ENCODE measurements around the gene DCC.

Gene DCC

DNA sequence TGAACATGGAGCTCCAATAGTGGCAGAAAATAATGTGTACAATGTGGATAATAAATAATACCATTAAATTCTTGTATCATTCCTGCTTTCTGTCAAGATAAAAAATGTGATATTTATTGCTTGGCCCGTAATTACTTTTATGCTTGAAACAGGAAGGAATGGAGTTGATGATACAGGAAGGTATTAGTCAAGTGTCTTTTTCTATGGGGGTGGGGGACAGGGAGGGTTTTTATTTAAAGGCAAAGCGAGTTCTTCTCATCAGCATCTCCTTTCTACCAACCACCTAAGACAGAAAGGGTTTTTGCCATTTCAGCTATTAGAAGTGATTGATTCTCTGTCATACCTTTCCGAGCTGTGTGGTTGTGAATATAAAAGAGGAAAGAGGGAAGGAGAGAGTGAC is 135.3 kb downstream of the DCC start:
- Histone ChIP-seq H3K79me1 (replicated peaks; ENCODE audit: low read length, poor library complexity, severe bottlenecking) (no peaks in the 10 kb centered on the region), H3K4me1 (ENCODE audit: control insufficient read depth, insufficient read depth, low read depth, low read length) (no peaks in the 10 kb centered on the region), H2AK5ac (ENCODE audit: low read length, severe bottlenecking) (no peak overlapping the region), H2BK5ac (ENCODE audit: low read depth, low read length, poor library complexity, severe bottlenecking) (no peak overlapping the region), H2AFZ (ENCODE audit: low read depth, low read length) (no peak overlapping the region), H2BK12ac (ENCODE audit: low read length in 2 of 2) (no peak overlapping the region), H3K4ac (ENCODE audit: low read depth in 1 of 2, low read length in 2 of 2) (no peak overlapping the region), H3K9ac (ENCODE audit: low read length) (no peak overlapping the region), H3K27me3 (ENCODE audit: control insufficient read depth in 1 of 2, insufficient read depth in 1 of 2, low read length in 2 of 2) (no peaks in the 10 kb centered on the region), H3K27ac (ENCODE audit: low read length, poor library complexity, severe bottlenecking) (no peak overlapping the region), H2BK120ac (ENCODE audit: low read depth, low read length) (no peak overlapping the region), H3K18ac (ENCODE audit: low read depth in 1 of 2, low read length in 2 of 2) (no peak overlapping the region), H4K8ac (ENCODE audit: low read length) (no peak overlapping the region), H3K9me3 (ENCODE audit: control insufficient read depth, low read length) (peaks cover 3% of the 10 kb centered on the region), H2BK15ac (ENCODE audit: low read depth, poor library complexity, severe bottlenecking) (no peak overlapping the region), H3K4me3 (ENCODE audit: insufficient read depth in 1 of 2, low read depth in 1 of 2, low read length in 2 of 2) (no peak overlapping the region), H3K36me3 (ENCODE audit: control insufficient read depth in 1 of 2, insufficient read depth in 2 of 2, low read depth in 1 of 2, low read length in 2 of 2) (no peaks in the 10 kb centered on the region), H3K23ac (ENCODE audit: low read length in 2 of 2) (no peak overlapping the region), H4K91ac (ENCODE audit: low read length) (no peak overlapping the region), H3K14ac (ENCODE audit: low read length in 2 of 2) (no peak overlapping the region), H3K4me2 (ENCODE audit: low read length, poor library complexity, severe bottlenecking) (no peak overlapping the region)
- DNase-seq: no peak
- WGBS: 52% methylated on average over 2 of the region's 3 CpGs

DNA sequence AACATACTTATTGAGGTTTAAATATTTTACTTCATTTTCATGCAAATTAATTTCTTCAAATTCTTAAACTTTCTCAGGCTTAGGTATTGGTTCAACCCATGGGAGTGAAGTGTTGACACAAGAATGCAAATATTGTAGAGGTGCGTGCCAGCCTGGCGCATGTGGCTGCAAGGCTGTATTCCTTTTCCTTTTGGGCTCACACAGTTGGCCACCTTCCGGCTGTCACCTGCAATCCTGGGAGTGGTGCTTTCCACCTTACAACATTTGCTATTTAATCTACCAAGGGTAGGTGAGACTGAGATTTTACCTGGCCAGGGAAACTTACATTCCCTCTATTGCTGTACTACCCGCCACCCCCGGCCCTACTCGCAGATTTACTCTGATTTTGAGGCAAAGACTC is 141.1 kb downstream of the DCC start:
- Histone ChIP-seq H3K27me3 (ENCODE audit: control insufficient read depth in 1 of 2, insufficient read depth in 1 of 2, low read length in 2 of 2) (no peaks in the 10 kb centered on the region), H3K27ac (ENCODE audit: low read length, poor library complexity, severe bottlenecking) (no peak overlapping the region), H3K14ac (ENCODE audit: low read length in 2 of 2) (no peak overlapping the region), H3K23ac (ENCODE audit: low read length in 2 of 2) (no peak overlapping the region), H4K91ac (ENCODE audit: low read length) (no peak overlapping the region), H3K4me2 (ENCODE audit: low read length, poor library complexity, severe bottlenecking) (no peak overlapping the region), H3K9me3 (ENCODE audit: control insufficient read depth, low read length) (peaks cover 3% of the 10 kb centered on the region), H2AK5ac (ENCODE audit: low read length, severe bottlenecking) (no peak overlapping the region), H2BK15ac (ENCODE audit: low read depth, poor library complexity, severe bottlenecking) (no peak overlapping the region), H2BK12ac (ENCODE audit: low read length in 2 of 2) (no peak overlapping the region), H2BK5ac (ENCODE audit: low read depth, low read length, poor library complexity, severe bottlenecking) (no peak overlapping the region), H3K79me1 (replicated peaks; ENCODE audit: low read length, poor library complexity, severe bottlenecking) (no peaks in the 10 kb centered on the region), H3K4ac (ENCODE audit: low read depth in 1 of 2, low read length in 2 of 2) (no peak overlapping the region), H3K9ac (ENCODE audit: low read length) (no peak overlapping the region), H4K8ac (ENCODE audit: low read length) (no peak overlapping the region), H3K36me3 (ENCODE audit: control insufficient read depth in 1 of 2, insufficient read depth in 2 of 2, low read depth in 1 of 2, low read length in 2 of 2) (no peaks in the 10 kb centered on the region), H2AFZ (ENCODE audit: low read depth, low read length) (no peak overlapping the region), H3K18ac (ENCODE audit: low read depth in 1 of 2, low read length in 2 of 2) (no peak overlapping the region), H3K4me3 (ENCODE audit: insufficient read depth in 1 of 2, low read depth in 1 of 2, low read length in 2 of 2) (no peak overlapping the region), H2BK120ac (ENCODE audit: low read depth, low read length) (no peak overlapping the region), H3K4me1 (ENCODE audit: control insufficient read depth, insufficient read depth, low read depth, low read length) (no peaks in the 10 kb centered on the region)
- WGBS: 77% methylated on average over 6 of the region's 6 CpGs
- DNase-seq: no peak

DNA sequence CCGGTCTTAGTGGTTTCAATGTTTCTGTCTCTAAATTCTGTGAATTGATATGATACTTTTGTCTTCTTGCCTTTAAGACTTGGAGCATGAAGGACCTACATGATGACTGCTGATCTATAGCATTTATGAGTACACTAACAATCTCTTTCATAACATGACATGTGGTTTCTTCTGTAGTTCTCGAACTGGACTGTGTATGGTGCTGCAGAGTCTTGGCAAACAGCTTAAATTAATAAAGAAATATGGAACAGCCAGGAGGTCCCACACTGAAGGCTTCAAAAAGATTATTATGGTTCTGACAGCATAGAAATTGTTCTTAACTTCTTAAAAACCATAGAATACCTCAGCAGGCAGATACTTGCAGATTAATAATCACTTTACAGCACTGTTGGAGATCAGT is 145.0 kb downstream of the DCC start:
- 86% methylated on average over 1 of the region's 2 CpGs for WGBS

DNA sequence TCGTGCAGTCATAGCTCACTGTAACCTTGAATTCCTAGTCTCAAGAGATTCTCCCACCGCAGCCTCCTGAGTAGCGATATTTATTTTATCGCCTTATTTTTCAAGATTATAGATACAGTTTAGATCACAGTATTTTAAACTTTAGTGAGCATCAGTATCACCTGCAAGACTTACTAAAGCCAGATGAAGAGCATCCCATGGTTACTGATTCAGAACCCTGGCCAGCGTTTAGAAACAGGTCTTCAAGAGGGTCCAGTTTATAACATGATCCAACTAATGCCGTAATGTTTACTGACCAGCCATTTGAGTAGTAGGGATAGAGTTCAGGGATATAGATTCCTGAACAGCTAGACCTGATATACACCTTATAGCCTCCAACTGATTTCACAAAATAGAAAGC is 146.1 kb downstream of the DCC start:
- WGBS: 78% methylated on average over 3 of the region's 6 CpGs
- H2AK5ac ChIP-seq (ENCODE audit: low read length, severe bottlenecking): no peak overlapping the region

More for the DNA sequence above, 145.0 kb downstream of the DCC start:
- Histone ChIP-seq H2BK5ac (ENCODE audit: low read depth, low read length, poor library complexity, severe bottlenecking) (no peak overlapping the region), H2AFZ (ENCODE audit: low read depth, low read length) (no peak overlapping the region), H3K27ac (ENCODE audit: low read length, poor library complexity, severe bottlenecking) (no peak overlapping the region), H3K4me1 (ENCODE audit: control insufficient read depth, insufficient read depth, low read depth, low read length) (no peaks in the 10 kb centered on the region), H4K8ac (ENCODE audit: low read length) (no peak overlapping the region), H3K4ac (ENCODE audit: low read depth in 1 of 2, low read length in 2 of 2) (no peak overlapping the region), H2BK12ac (ENCODE audit: low read length in 2 of 2) (no peak overlapping the region), H2AK5ac (ENCODE audit: low read length, severe bottlenecking) (no peak overlapping the region), H2BK15ac (ENCODE audit: low read depth, poor library complexity, severe bottlenecking) (no peak overlapping the region), H2BK120ac (ENCODE audit: low read depth, low read length) (no peak overlapping the region), H3K9me3 (ENCODE audit: control insufficient read depth, low read length) (peaks cover 12% of the 10 kb centered on the region), H3K79me1 (replicated peaks; ENCODE audit: low read length, poor library complexity, severe bottlenecking) (no peaks in the 10 kb centered on the region), H3K23ac (ENCODE audit: low read length in 2 of 2) (no peak overlapping the region), H3K18ac (ENCODE audit: low read depth in 1 of 2, low read length in 2 of 2) (no peak overlapping the region), H3K14ac (ENCODE audit: low read length in 2 of 2) (no peak overlapping the region), H4K91ac (ENCODE audit: low read length) (no peak overlapping the region), H3K36me3 (ENCODE audit: control insufficient read depth in 1 of 2, insufficient read depth in 2 of 2, low read depth in 1 of 2, low read length in 2 of 2) (no peaks in the 10 kb centered on the region), H3K4me2 (ENCODE audit: low read length, poor library complexity, severe bottlenecking) (no peak overlapping the region), H3K27me3 (ENCODE audit: control insufficient read depth in 1 of 2, insufficient read depth in 1 of 2, low read length in 2 of 2) (no peaks in the 10 kb centered on the region), H3K9ac (ENCODE audit: low read length) (no peak overlapping the region), H3K4me3 (ENCODE audit: insufficient read depth in 1 of 2, low read depth in 1 of 2, low read length in 2 of 2) (no peak overlapping the region)
- DNase-seq: no peak

More for the DNA sequence above, 146.1 kb downstream of the DCC start:
- H4K8ac ChIP-seq (ENCODE audit: low read length): no peak overlapping the region
- no peaks in the 10 kb centered on the region for H3K4me1 ChIP-seq (ENCODE audit: control insufficient read depth, insufficient read depth, low read depth, low read length)
- no peak overlapping the region for H3K14ac ChIP-seq (ENCODE audit: low read length in 2 of 2)
- H3K18ac ChIP-seq (ENCODE audit: low read depth in 1 of 2, low read length in 2 of 2): no peak overlapping the region
- no peaks in the 10 kb centered on the region for H3K36me3 ChIP-seq (ENCODE audit: control insufficient read depth in 1 of 2, insufficient read depth in 2 of 2, low read depth in 1 of 2, low read length in 2 of 2)
- no peak overlapping the region for H4K91ac ChIP-seq (ENCODE audit: low read length)
- H3K27me3 ChIP-seq (ENCODE audit: control insufficient read depth in 1 of 2, insufficient read depth in 1 of 2, low read length in 2 of 2): no peaks in the 10 kb centered on the region
- no peak overlapping the region for H3K9ac ChIP-seq (ENCODE audit: low read length)
- no peak overlapping the region for H2AFZ ChIP-seq (ENCODE audit: low read depth, low read length)
- peaks cover 17% of the 10 kb centered on the region for H3K9me3 ChIP-seq (ENCODE audit: control insufficient read depth, low read length)
- no peak overlapping the region for H3K23ac ChIP-seq (ENCODE audit: low read length in 2 of 2)
- H3K4me3 ChIP-seq (ENCODE audit: insufficient read depth in 1 of 2, low read depth in 1 of 2, low read length in 2 of 2): no peak overlapping the region
- H2BK5ac ChIP-seq (ENCODE audit: low read depth, low read length, poor library complexity, severe bottlenecking): no peak overlapping the region
- DNase-seq: no peak
- no peak overlapping the region for H2BK15ac ChIP-seq (ENCODE audit: low read depth, poor library complexity, severe bottlenecking)
- no peak overlapping the region for H2BK12ac ChIP-seq (ENCODE audit: low read length in 2 of 2)
- no peak overlapping the region for H3K4ac ChIP-seq (ENCODE audit: low read depth in 1 of 2, low read length in 2 of 2)
- no peak overlapping the region for H3K27ac ChIP-seq (ENCODE audit: low read length, poor library complexity, severe bottlenecking)
- no peaks in the 10 kb centered on the region for H3K79me1 ChIP-seq (replicated peaks; ENCODE audit: low read length, poor library complexity, severe bottlenecking)
- no peak overlapping the region for H2BK120ac ChIP-seq (ENCODE audit: low read depth, low read length)
- no peak overlapping the region for H3K4me2 ChIP-seq (ENCODE audit: low read length, poor library complexity, severe bottlenecking)

Data from mesenchymal stem cell (in vitro differentiated cells and primary cell).